ENCODE data around the gene CYBRD1.

The CYBRD1 gene

DNA sequence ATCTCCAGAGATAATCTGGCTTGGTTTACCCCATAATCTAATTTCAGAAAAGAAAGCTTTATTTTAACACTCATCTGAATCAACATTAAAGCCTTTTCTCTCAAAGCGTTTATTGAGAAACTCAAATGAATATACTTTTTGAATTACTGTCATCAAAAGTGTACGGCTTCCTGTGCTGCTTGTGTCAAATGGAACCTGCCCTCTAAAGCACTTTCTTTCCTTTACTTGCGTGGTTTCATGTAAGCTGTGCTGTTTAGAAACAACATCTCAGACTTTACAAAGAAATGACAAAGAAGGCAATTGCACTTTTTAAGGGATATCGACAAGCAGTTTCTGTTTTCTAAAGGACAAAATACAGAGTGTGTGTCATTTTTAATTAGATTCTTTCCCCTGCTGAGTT is 35.1 kb downstream of the CYBRD1 start:
- DNase-seq, result no peak

DNA sequence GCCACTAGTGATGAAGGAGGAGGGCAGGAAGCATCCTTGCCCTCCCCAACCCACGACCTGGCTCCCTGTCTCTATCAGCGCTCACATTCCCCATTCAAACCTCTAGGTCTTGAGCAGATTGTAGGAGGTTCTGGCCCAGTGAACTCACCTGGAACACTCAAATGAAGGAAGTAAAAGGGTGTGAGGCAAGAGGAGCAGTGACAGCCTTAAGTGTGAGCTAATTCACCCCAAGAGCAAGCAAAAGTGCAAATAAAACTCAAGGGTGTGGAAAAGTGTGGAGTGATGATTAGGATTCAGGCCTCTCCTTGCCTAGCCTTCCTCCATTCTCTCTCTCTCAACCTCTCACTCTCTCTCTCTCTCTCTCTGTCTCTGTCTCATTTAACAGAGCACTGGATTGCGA is 41.0 kb downstream of the CYBRD1 start:
- DNase-seq, result no peak

DNA sequence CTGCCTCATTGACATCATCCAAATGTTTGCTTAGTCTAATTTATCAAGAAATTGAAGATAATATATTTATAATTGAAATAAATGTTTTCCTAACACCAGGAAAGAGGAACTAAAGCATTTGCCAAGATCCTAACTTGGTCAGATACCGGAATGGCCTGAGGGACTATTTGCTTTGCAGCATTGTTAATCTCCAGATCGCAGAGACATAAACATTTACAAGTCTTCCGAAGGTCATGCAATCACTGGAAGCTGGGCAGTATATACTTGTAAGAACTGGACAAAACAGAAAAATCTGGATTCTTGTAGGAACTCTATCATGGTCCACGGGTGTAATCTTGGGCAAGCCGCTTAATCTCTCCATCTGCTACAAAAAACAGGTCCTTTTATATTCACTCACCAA is 42.2 kb downstream of the CYBRD1 start:
- no peak for DNase-seq

DNA sequence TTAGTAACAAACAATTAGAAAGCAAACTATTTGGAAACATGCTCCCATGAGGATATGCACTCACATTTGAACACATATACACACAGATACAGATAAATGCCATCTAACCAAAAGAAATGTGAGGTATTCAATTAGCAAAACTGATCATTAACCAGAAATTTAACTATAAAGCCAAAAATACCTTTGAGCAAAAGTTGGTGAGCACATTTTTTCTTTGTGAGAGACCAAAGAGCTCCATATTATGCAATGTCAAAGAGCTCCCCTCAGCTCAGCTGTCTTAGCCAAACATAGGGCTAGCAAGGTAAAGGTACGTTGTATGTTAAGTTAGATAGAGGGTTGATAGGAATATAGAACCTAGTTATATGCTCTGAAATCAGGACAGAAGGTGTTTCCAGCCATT is 43.8 kb downstream of the CYBRD1 start:
- no peak for DNase-seq

DNA sequence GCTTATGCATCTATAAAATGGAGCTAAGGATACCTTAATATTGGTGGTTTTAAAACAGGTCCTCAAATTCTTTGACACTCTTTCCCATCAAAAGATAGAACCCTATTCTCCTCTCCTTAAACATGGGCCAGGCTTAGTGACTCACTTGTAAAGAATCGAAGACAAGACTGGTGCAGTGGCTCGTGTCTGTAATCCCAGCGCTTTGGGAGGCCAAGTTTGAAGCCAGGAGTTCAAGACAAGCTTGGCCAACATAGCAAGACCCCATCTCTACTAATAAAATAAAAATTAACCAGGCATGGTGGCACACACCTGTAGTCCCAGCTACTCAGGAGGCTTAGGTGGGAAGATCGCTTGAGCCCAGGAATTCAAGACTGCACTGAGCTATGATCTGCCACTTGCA is 44.5 kb downstream of the CYBRD1 start:
- DNase-seq, result no peak

DNA sequence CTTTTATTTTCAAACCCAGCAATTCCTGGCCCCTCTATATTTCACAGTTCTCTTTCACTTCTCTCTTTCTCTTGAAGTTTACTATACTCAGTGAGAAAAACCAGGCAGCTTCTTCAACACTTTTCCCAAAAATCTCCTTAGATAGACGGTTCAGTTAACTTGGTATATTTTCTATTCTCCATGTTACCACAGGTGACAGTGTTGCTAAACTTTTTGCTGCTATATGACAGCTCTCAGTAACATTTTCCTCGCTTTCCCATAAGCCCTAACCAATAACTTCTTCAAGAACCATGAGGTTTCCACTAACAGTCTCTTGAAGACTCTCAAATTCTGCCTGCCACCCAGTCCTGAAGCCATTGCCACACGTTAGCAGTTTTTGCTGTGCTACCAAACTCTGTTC is 45.8 kb downstream of the CYBRD1 start:
- DNase-seq, result no peak

DNA sequence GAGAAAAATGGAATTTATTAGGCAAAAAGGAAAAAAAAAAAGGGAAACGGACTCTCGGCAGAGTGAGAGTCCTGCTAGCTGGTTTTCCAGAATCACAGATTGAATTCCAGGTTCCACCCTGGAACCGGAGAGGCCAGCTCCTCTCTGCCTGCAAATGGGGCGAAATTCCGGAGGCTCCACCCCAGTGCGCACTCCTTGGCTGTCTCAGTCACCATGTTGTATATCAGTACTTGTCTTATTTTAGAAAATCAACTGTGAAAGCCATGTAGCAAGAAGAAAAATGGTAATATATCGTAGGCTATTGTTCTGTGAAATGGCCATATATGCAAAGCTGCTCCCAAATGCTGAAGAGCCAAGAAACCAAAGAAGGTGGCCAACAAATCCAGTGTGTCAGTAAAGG is 49.4 kb downstream of the CYBRD1 start:
- no peak for DNase-seq

DNA sequence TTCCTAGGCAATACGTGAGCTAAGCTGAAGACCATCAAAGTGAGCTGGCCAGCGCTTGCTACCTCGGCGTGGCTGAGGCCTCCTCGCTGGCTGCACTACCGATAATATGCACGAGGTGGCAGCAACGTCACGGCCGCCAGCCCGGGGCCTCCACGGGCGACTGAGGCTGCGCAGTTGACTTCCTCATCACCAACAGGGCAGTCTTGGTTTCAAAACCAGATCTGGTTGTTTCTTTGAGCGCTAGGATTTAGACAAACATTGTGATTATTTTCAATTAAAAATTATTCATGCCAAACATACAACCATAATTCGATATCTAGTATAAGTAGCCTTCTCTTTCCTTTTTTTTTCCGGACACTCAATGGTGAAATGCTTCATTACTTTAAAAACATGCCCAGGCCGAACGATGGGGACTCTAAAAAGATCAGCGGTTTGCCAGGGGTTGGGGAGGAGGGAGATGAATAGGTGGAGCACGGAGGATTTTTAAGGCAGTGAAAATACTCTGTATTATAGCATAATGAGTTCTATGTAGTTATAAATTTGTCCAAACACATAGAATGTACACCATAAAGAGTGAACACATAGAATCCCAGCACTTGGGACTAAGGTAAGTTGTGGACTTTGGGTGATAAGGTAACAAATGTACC is 52.0 kb downstream of the CYBRD1 start:
- peak; percentile 41 for DNase-seq

DNA sequence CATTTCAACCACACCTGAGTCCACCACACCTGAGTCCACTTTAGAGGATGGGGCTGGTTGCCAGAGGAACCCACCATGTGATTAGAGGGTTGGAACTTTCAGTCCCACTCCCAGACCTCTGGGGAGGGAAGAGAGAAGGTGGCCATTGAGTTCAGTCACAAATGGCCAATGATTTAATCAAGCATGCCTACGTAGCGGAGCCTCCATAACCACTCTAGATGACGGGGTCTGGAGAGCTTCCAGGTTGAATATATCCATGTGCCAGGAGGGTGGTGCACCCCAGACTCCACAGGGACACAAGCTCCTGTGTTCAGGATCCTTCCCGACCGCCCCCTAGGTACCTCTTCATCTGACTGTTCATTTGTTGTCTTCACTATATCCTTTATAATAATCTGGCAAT is 53.3 kb downstream of the CYBRD1 start:
- no peak for DNase-seq

DNA sequence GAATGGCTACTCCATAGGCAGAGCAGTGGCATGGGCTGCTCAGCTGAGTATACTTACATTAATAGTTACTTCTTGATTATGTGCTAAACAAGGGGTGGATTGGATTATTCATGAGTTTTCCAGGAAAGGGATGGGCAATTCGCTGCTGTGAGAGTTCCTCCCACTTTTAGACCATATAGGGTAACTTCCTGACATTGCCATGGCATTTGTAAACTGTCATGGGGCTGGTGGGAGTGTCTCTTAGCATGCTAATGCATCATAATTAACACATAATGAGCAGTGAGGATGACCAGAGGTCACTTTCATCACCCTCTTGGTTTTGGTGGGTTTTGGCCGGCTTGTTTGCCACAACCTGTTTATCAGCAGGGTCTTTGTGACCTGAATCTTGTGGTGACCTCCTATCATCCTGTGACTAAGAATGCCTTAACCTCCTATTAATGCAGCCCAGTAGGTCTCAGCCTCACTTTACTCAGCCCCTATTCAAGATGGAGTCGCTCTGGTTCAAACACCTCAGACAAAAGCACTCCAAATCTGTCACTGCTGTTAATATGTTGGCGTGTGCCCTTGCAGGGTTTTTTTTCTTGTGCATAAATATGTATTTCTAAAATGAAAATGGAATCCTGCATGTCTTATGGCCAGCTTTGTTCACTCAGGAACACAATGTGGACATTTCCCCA is 56.0 kb downstream of the CYBRD1 start:
- DNase-seq, result no peak

DNA sequence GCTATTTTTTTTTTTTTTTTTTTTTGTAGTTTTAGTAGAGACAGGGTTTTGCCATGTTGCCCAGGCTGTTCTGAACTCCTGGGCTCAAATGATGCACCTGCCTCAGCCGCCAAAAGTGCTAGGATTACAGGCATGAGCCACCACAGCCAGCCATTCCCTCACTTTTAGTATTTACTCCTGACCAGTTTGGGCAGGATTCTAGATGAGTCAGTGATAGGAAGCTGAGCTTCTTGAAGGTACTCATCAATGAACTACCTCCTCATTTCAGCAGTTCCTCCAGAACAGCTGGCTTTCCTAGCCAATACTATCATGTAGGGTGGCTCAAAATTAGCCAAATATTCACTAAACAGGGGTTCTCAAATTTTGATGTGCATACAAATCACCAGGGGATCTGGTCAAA is 57.2 kb downstream of the CYBRD1 start:
- DNase-seq, result no peak

DNA sequence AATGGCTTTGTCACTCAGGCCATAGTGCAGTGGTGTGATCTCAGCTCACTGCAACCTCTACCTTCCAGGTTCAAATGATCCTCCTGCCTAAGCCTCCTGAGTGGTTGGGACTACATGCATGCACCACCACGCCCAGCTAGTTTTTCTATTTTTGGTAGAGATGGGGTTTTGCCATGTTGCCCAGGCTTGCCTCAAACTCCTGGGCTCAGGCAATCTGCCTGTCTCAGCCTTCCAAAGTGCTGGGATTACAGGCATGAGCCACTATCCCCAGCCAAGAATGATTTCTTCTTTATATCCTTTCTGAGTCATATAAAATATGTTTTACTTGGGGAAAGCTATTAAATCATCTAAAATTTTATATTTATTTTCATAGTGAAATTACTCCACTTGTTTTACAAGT is 61.3 kb downstream of the CYBRD1 start:
- DNase-seq, result no peak

DNA sequence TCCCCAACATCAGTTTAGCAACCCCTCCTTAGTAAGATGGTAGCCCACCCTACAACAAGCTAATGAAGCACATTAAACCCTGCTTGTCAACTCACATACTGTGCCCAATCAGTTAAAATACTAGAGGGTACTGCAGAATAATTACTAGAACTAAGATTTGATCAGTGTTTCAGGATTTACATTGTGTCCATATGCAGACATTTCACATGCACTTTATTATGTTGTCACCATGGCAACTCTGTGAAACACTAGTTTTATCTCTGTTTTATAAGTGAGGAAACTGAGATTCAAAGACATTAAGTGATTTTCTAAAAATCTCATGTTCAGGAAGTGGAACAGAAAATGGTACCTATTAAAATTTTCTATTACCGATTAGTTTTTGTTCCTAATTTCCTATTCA is 61.7 kb downstream of the CYBRD1 start:
- no peak for DNase-seq

DNA sequence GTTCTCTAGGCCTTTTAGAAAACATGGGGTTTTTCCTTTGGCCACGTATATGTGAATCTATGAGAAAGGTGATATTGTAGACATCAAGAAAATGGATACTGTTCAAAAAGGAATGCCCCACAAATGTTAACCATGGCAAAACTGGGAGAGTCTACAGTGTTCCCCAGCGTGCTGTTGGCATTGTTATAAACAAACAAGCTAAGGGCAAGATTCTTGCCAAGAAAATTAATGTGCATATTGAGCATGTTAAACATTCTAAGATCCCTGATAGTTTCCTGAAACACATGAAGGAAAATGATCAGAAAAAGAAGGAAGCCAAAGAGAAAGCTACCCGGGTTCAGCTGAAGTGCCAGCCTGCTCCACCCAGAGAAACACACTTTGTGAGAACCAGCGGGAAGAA is 64.9 kb downstream of the CYBRD1 start:
- DNase-seq, result no peak

DNA sequence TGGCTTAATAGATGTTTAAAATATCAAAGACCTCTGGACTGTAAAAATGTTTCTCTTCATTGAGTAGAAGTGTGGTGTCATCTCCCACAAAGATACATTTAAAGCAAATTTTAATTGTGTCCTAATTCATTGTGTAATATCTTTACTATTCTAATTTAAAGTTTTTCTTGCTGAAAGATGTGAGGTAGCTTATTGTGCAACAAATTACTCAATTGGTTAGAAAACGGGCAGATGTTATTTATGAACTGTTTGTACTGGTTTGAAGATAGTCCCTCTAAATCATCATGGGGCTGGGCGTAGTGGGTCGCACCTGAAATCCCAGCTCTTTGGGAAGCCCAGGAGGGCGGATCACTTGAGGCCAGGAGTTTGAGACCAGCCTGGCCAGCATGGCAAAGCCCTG is 65.3 kb downstream of the CYBRD1 start:
- DNase-seq, result no peak

DNA sequence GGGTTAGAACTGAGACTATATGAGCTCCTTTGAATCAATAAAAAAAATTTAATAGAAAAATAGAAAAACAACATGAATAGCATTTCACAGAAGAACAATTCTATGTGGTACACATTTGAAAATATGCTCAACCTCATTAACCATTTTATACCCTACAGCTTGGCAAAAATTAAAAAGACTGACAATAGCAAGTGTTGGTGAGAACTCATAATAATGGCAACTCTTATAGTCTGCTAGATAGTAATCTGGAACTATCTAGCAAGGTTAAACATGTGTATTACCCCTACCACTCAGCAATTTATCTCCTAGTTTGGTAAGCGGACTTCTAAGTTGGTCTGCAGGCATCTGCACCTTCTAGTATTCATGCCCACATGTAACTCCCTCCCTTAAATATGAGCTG is 67.8 kb downstream of the CYBRD1 start:
- DNase-seq, result no peak

DNA sequence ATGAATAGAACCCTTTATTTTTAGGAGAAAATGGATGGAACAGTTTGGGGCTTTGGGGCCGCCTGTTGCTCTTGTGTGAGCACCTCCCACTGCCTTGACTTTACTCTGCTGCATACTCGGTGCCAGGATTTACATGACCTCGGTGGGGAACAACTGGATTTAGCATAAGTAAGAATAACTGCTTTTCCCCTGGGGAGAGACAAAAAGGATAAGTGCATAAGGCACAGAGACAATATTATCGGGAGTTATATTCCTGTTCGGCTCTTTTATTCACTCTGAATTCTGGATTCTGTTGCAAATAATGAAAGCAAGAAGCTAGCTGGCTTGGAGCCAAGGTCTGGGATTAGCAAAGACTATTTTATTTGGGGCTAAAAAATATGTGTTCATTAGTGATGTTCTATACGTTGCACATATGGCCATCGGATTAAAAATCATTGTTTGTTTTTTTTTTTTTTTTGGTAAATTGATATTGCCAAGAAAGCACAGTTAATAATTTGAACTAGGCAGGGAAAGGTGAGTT is 69.8 kb downstream of the CYBRD1 start:
- peak; percentile 46 for DNase-seq

DNA sequence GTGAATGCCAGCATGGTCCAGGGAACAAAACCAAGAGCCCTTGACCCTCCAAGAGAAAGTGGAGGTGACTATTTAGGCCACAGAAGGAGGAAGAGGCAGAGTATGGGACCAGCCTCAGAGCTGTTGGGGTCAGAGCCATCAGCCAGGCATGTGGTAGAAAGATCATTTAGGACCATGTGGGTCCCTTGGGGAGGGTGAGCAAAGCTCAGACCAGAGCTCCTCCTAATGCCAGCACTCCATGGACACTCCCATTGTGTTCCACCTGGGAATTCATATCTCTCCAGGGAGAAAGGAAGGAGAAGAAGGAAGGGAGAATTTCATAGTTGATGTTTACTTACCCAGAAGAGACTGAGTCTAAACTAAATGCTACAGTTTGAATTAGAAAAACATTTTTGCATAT is 73.2 kb downstream of the CYBRD1 start:
- DNase-seq, result no peak

DNA sequence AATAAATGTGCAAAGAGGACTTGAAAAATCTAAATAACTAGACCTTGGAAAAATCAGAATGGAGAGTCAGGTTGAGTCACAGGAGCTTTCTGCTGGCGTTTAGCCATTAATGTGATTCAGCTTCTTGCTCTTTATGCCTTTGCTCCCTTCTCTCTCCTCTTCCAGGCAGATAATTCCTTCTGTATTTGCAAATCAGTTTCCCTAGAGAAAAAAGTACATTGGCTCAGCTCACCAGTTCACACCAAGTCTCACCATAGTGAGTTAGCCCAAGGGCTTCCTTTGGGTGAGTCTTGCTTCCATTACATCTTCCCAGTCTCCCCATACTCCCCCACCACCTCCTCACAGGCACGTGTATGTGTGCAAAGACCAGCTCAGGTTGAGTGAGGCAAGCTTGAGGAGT is 73.6 kb downstream of the CYBRD1 start:
- DNase-seq, result no peak

DNA sequence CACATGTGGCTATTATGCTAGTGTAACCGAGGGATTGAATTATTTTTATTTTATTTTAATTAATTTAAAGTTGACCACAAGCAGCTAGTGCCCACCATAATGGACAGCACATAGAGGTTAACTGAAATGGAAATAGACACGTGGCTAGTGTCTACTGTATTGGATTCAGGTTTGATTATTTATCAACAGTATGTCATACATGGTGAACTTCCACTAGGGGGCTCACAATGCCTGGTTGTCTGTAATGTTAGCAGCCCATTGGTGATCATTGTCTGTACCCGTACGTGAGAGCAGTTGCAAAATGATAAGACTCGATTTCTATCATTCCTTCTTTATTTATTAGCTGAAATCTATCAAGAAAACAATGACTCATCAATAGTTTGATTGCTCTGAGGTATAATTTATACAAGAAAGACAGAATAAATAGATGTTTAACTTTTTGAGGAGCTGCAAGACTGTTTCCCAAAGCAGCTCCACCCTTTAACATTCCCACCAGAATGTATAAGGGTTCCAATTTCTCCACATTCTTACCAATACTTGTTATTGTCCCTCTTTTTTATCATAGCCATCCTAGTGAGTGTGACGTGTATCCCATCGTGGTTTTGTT is 76.5 kb downstream of the CYBRD1 start:
- DNase-seq, result peak; percentile 65

DNA sequence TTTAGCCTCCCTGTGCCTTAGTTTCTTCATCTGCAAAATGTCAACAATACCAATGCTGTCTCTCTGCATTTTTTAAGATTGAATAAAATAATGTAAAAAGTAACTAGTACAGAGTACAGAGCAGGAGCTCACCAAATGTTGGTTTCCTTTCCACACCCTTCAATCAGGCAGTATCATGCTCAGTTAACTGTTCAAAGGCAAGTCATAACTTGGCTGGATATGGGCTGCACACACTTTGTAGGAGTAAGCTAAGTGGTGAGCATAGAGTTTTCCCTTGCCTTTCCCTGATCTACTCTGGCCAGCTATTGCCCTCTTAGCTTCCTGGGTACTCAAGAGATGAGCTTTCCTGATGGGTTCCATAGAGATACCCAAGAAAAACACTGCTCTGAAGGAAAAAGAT is 77.9 kb downstream of the CYBRD1 start:
- no peak for DNase-seq

DNA sequence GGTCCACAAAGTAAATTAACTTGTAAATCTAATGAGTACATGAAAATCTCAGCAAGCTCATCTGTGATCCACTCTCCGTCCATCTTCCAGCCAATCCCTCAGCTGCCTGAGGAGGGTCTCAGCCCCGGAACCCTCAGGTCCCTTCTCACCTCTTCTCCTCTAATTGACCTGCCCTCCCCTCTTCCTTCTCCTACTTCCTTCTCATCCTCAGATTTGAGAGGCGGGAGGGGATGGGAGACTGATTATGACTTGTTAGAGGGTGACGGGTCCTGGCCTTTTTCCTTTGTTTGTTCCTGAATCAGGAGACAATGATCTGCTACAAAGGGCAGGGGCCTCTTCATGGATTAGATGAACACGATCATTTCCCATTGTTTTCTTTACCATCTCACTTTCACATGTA is 80.1 kb downstream of the CYBRD1 start:
- no peak for DNase-seq

Measured in NCI-H748 treated with DMSO at 0.1 percent for 48 hours (cell line).